GM18867 (cell line): ENCODE measurements around the gene LNX1.

Experiments used
- ATAC-seq: cut with Tn5 transposase; IDR thresholded peaks from one replicate; pipeline ENCODE4 v1.9.1; 2021; ENCODE audit warnings: mild to moderate bottlenecking, moderate library complexity; ENCODE audit not compliant: unreplicated experiment

LNX1 gene

GRCh38 chr4:53591372-53591892 lies at the start of gene LNX1:
TSS of gene LNX1 (minus strand) at chr4:53591486. CDS start at chr4:53574002, 17,484 bp downstream.
- no peak for ATAC-seq

GRCh38 chr4:53640576-53641453 lies 49.5 kb upstream of the LNX1 start:
- peak; percentile 72 for ATAC-seq

DNA sequence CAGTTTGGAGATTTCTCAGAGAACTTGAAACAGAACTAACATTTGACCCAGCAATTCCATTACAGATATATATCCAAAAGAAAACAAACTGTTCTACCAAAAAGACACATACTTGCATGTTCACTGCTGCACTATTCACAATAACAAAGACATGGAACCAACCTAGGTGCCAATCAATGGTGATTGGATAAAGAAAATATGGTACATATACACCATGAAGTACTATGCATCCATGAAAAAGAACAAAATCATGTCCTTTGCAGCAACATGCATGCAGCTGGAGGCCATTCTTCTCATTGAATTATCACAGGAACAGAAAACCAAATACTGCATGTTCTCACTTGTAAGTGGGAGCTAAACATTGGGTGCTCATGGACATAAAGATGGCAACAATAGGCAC lies 47.6 kb upstream of the LNX1 start:
- ATAC-seq, result no peak

- no peak for ATAC-seq
Observed at GRCh38 chr4:53637348-53637747, 46.1 kb upstream of the LNX1 start.

DNA sequence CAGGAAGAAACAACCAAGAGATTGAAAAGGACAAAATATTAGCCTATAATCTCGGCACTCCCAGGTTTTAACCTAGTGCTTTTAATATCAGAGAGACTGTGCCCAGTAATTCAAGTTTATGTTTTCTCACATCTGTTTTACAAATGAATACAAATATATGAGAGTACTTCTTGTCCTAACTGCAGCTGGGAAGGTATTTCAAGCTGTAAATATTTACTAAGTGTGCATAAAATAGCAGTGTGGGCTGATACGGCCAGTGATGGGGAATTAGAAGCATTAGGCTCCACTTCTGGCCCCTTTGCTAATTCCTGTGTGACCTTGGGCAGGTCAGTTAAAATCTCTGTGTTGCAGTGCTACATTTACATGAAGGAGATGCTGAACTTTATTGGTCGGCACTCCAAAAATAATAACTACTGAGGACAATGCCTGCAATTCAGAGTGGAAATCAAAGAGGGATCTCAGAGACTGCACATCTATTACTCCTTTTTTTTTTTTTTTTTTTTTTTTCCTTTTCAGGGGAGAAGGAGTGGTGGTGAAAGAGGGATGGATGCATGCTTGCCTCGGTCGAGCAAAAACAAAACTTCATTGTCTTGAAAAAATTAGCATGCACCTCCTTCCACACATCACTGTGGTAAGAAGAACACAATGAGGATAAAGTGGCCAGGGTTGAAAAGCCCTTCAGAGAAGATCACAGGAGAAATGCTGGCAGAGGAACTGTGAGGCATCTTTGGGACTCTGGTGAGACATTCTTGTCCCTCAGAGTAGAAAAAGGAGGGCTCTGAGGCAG lies 44.6 kb upstream of the LNX1 start:
- ATAC-seq, result no peak

DNA sequence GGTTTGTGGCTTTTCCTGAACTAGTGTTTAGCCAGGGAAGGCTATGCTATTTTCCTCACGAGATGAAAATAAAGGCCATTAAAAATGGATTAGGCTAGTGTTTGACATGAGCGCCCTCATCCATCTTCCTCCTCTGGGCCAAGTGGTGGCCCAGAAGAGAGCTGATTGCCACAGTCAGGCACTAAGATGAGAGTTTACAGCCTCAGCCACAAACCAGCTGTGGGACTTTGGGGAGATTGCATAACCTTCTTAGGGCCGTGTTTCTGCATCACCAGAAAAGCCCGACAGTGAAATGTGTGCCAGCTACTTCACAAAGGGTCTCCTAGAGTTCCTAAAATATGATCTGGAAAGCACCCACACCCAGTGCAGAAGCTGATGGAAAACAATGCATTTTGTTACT lies 42.3 kb upstream of the LNX1 start:
- ATAC-seq, result no peak

- ATAC-seq, result no peak
Observed at GRCh38 chr4:53629296-53629695, 38.0 kb upstream of the LNX1 start.

DNA sequence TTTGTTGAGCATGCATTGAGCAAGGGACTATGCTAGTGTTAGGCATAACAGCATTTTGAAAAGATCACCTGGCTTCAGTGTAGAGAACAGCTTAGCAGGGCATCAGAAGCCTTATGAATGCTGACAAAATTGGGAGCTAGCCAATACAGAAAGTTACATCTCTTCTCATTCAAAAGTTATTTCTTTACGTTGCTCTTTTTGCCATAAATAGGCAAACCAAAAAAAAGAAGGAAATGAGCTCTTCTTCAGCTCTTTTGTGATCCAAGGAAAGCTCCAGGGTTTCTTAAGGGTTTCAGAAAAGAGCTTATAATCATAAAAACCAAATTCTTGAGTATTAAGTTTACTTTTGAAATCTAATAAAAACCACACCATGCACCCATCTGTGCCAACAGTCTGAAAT lies 35.2 kb upstream of the LNX1 start:
- no peak for ATAC-seq

DNA sequence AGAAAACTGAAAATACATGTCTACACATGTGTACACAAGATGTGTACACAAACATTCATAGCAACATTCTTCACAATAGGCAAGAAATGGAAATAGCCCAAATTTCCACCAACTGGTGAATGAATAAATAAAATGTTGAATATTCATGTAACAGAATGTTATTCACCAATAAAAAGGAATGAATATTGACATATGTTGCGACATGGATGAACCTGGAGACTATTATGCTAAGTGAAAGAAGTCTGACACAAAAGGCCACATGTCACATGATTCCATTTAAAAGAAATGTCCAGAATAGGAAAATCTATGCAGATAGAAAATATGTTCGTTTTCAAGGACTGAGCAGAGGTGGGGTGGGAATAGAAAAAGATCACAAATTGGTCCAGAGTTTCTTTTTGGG lies 34.6 kb upstream of the LNX1 start:
- no peak for ATAC-seq

DNA sequence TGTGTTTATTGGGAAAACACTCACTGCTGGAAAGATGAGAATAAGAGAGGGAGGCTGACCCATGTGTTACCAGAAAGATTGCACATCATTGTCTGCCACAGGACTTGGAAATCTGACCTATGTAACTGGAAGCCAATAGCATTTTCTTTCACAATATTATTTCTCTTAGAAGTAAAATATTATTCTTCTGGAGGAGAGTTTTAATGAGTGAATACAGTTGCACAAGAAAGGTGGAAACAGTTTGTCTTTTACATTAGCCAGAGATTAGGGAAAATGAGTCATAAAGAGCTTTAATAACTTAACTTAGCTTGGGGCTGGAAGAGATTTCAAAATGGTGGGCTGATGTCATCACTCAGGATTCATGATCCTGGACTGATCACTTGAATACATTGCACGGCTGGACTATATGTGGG lies 31.5 kb upstream of the LNX1 start:
- ATAC-seq, result no peak

DNA sequence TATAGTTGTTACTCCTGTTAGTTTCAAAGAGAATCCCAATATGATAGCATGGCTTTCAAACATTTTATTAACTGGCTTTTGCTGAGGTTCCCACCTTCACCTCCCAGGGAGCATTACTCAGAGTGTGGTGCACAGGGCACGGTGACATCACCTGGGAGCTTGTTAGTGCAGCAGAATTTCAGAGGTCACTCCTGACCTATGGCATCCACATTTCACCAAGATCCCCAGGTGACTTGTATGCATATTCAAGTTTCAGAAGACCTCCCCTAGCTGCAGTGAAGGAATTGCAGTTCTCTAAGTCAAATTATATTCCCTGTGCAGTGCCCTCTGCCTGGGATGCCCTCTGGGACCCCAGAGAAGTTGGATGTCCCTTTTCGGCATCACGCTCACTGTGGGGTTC lies 29.7 kb upstream of the LNX1 start:
- no peak for ATAC-seq

- no peak for ATAC-seq
Observed at GRCh38 chr4:53619431-53619830, 28.1 kb upstream of the LNX1 start.

DNA sequence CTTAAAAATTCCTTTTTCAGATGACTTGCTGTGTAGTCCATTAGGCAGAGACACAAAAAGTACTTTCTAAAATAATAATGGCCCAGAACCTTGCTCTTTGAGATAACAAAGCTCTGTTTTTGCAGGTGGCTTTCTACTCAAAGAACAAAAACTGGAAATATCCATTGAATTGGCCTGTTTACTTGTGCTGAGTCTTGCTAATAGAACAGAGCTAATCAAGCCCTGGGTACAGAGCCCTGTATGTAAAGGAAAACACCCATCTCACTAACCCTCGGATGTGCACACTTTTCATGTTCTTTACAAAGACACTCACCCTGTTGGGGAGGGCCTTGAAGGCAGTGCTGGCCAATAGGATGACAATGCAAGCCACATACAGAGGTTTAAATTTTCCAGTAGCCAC lies 27.0 kb upstream of the LNX1 start:
- no peak for ATAC-seq

- no peak for ATAC-seq
Observed at GRCh38 chr4:53617101-53617680, 25.9 kb upstream of the LNX1 start.

GRCh38 chr4:53616219-53616618 lies 24.9 kb upstream of the LNX1 start:
- ATAC-seq, result no peak

DNA sequence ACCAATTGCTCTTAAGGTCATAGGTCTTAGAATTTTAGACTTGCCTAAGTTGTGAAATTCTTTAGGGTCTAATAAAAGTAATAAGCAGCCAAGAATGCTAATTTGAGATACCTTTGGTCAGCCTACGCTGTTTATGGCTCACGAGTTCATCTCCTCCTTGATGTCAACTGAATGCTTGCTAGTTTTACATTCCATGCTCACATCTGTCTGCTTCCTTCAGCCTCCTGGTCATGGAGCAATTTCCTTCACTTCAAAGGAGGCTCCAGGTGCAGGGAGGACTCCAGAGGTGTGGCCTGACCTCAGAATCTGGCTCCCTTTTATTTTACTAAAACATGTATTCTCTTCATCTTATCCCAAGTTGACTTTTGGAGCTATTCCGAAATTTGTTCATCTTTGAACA lies 23.3 kb upstream of the LNX1 start:
- ATAC-seq, result no peak

- ATAC-seq, result no peak
Observed at GRCh38 chr4:53613428-53613827, 22.1 kb upstream of the LNX1 start.

GRCh38 chr4:53608649-53609048 lies 17.4 kb upstream of the LNX1 start:
- ATAC-seq, result no peak

DNA sequence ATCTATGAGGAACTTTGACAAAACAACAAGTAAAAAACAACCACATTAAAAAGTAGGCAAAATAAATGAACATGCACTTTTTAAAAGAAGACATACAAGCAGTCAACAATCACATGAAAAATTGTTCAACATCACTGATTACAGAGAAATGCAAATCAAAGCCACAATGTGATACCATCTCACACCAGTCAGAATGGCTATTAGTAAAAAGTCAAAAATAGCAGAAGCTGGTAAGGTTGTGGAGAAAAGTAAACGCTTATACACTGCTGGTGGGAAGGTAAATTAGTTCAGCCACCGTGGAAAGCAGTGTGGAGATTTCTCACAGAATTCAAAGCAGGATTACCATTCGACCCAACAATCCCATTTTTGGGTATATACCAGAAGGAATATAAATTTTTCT lies 17.0 kb upstream of the LNX1 start:
- ATAC-seq, result no peak

GRCh38 chr4:53605783-53606182 lies 14.5 kb upstream of the LNX1 start:
- no peak for ATAC-seq

- ATAC-seq, result no peak
Observed at GRCh38 chr4:53602390-53602789, 11.1 kb upstream of the LNX1 start.
